NCI-H2196 (cell line): ENCODE results near the gene IFFO2.
A peak's percentile ranks its signal among the peaks of the same experiment; 100 is the strongest.
"Not testable (repeated sequence)": the region's sequence is repeated elsewhere in the genome, so short reads cannot be mapped to it uniquely, and the experiment has no call there.

ENCODE experiments used
- DNase-seq: peaks from one replicate; lab custom pipeline; 2025; ENCODE audit not compliant: unreplicated experiment; lab: John Stamatoyannopoulos, UW

Gene IFFO2

GRCh38 chr1:18878538-18879214 is 77.8 kb downstream of the IFFO2 start:
- no peak for DNase-seq

GRCh38 chr1:18877282-18877681 is 79.2 kb downstream of the IFFO2 start:
- DNase-seq, result no peak

GRCh38 chr1:18876210-18876609 is 80.3 kb downstream of the IFFO2 start:
- DNase-seq, result no peak

- no peak for DNase-seq
These were observed 80.7 kb downstream of the IFFO2 start for GRCh38 chr1:18875796-18876128.

- peak; percentile 72 for DNase-seq
These were observed 81.2 kb downstream of the IFFO2 start for GRCh38 chr1:18875107-18875795.

GRCh38 chr1:18874600-18874999 is 81.9 kb downstream of the IFFO2 start:
- no peak for DNase-seq

GRCh38 chr1:18874036-18874435 is 82.4 kb downstream of the IFFO2 start:
- no peak for DNase-seq

GRCh38 chr1:18872071-18872611 is 84.3 kb downstream of the IFFO2 start:
- DNase-seq, result no peak

GRCh38 chr1:18871401-18872070 is 84.9 kb downstream of the IFFO2 start:
- DNase-seq, result no peak

- no peak for DNase-seq
These were observed 85.5 kb downstream of the IFFO2 start for GRCh38 chr1:18870957-18871356.

GRCh38 chr1:18870595-18870865 is 85.9 kb downstream of the IFFO2 start:
- DNase-seq, result not testable (repeated sequence)

- DNase-seq, result no peak
These were observed 86.5 kb downstream of the IFFO2 start for GRCh38 chr1:18869847-18870594.

- no peak for DNase-seq
These were observed 87.6 kb downstream of the IFFO2 start for GRCh38 chr1:18868801-18869424.

- no peak for DNase-seq
These were observed 88.1 kb downstream of the IFFO2 start for GRCh38 chr1:18868354-18868753.

- no peak for DNase-seq
These were observed 89.6 kb downstream of the IFFO2 start for GRCh38 chr1:18866846-18867245.

- DNase-seq, result no peak
These were observed 90.2 kb downstream of the IFFO2 start for GRCh38 chr1:18866314-18866713.

- DNase-seq, result no peak
These were observed 91.3 kb downstream of the IFFO2 start for GRCh38 chr1:18865176-18865575.

- DNase-seq, result no peak
These were observed 94.9 kb downstream of the IFFO2 start for GRCh38 chr1:18861590-18861989.

- DNase-seq, result no peak
These were observed 95.4 kb downstream of the IFFO2 start for GRCh38 chr1:18861082-18861481.

- no peak for DNase-seq
These were observed 96.9 kb downstream of the IFFO2 start, which contains the start of gene TAS1R2 for GRCh38 chr1:18859560-18859959. TSS of gene TAS1R2 (minus strand) at chr1:18859660. CDS start at chr1:18859660, 0 bp downstream.

GRCh38 chr1:18858070-18858688 is 98.3 kb downstream of the IFFO2 start:
- DNase-seq, result no peak
